Measurements from ENCODE around the gene ADCY10. TPM values are rescaled to one million over a fixed set of nuclear protein-coding genes. Genes with fewer than 3 reads are reported as not detected.

ADCY10 gene
- total and polyA plus RNA-seq, 9 of the 15 experiments (the other 6 are each of a cell fraction or from before 2014, with no cell fraction given): 0.08 to 0.86 (median 0.22) TPM

GRCh38 chr1:167803358-167804207, 110.4 kb downstream of the ADCY10 start (continued):
- TF ChIP-seq TEAD4 (IDR thresholded peaks at IDR 0.05; ENCODE audit: low read length) (peak; percentile 33; the same call in 1 of the 2 replicates), TEAD4 (CRISPR knock-in tag; IDR thresholded peaks at IDR 0.05; ENCODE audit: borderline replicate concordance) (no peak), MBD1 (CRISPR knock-in tag; IDR thresholded peaks at IDR 0.05) (no peak), ZBTB5 (IDR thresholded peaks at IDR 0.05) (no peak), KLF1 (tag; IDR thresholded peaks at IDR 0.05) (no peak), HNRNPLL (IDR thresholded peaks at IDR 0.05; ENCODE audit: low read depth, low read length, poor library complexity, severe bottlenecking) (no peak), ZNF57 (CRISPR knock-in tag; IDR thresholded peaks at IDR 0.05) (no peak), SIN3B (IDR thresholded peaks at IDR 0.05; ENCODE audit: low read depth) (peak; percentile 41; the same call in 1 of the 2 replicates), ETV1 (tag; conservative IDR thresholded peaks at IDR 0.05; ENCODE audit: low read depth) (0 out of 2 replicates have a peak, but pooled peaks have one; percentile 32), MAZ (CRISPR knock-in tag; conservative IDR thresholded peaks at IDR 0.05 in 1 of 2, IDR thresholded peaks at IDR 0.05 in 1 of 2) (peak; percentile 37 to 90; a peak in 3 of 4 replicates), TAL1 (IDR thresholded peaks at IDR 0.05) (no peak), ILF3 (IDR thresholded peaks at IDR 0.05; ENCODE audit: borderline replicate concordance) (no peak), MITF (IDR thresholded peaks at IDR 0.05) (no peak), ZSCAN32 (CRISPR knock-in tag; IDR thresholded peaks at IDR 0.05) (no peak), JUND (IDR thresholded peaks at IDR 0.05; ENCODE audit: borderline replicate concordance, low read depth, low read length) (peak; percentile 78; the same call in 1 of the 2 replicates), JUND (tag; IDR thresholded peaks at IDR 0.05; ENCODE audit: borderline replicate concordance, low read depth, low read length) (peak; percentile 72; the same call in 1 of the 3 replicates), CBX5 (IDR thresholded peaks at IDR 0.05; ENCODE audit: borderline replicate concordance, low read depth) (peak; percentile 88), GABPB1 (CRISPR knock-in tag; IDR thresholded peaks at IDR 0.05) (peak; percentile 54; the same call in 1 of the 2 replicates), OTX1 (CRISPR knock-in tag; IDR thresholded peaks at IDR 0.05) (no peak)
- TF ChIP-seq, protein P1, sequence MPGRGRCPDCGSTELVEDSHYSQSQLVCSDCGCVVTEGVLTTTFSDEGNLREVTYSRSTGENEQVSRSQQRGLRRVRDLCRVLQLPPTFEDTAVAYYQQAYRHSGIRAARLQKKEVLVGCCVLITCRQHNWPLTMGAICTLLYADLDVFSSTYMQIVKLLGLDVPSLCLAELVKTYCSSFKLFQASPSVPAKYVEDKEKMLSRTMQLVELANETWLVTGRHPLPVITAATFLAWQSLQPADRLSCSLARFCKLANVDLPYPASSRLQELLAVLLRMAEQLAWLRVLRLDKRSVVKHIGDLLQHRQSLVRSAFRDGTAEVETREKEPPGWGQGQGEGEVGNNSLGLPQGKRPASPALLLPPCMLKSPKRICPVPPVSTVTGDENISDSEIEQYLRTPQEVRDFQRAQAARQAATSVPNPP (IDR thresholded peaks at IDR 0.05; ENCODE audit: borderline replicate concordance, insufficient read depth, insufficient read length): no peak
- TF ChIP-seq, protein P2, sequence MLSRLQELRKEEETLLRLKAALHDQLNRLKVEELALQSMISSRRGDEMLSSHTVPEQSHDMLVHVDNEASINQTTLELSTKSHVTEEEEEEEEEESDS (CRISPR knock-in tag; IDR thresholded peaks at IDR 0.05): no peak
